Retinal pigment epithelial cell (primary cell): ENCODE data around the gene POMT1.

ENCODE experiments used
- DNase-seq: peaks from one replicate; pipeline ENCODE4 v3.0.0-alpha.2; 2010; ENCODE audit warnings: low read depth
- H3K4me3 ChIP-seq: 2 replicates; pipeline ENCODE4 v1.5.1; 2011; ENCODE audit warnings: mild to moderate bottlenecking, low read length, control low read depth, moderate library complexity
- TF ChIP-seq, protein P1 (sequence below): conservative IDR thresholded peaks from 2 replicates; pipeline ENCODE4 v1.5.1; 2011; ENCODE audit warnings: low read depth, low read length, control low read depth, inconsistent platforms

The POMT1 gene

DNA sequence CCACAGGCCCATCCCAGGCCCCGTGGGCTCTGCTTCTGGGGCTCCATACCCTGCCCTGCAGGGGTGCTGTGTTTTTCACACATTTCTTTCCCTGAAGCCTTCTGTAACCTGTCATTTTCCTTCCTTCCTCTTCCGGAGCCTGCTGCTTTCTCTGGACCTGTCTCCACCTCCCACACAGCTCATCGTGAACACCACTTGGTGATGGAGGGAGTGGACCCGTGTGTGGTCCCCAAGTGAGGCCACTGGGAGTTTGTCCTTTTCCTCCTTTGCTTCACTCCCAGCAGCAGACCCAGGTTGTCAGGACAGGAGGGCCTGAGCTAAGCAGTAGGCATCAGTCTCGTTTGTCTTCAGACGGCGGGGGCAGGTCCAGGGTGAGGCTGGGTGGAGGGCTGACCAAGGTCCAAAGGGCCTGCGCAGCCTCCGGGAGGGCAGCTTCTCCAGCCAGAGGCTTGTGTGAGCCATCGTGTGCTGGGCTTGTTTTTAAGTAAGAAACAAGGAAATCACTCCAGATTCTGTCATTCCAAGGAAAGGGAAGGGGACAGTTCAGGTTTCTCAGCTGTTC lies 5.8 kb upstream of the POMT1 start:
- H3K4me3 ChIP-seq, result no peak overlapping the region
- no peak for DNase-seq
- TF ChIP-seq, protein P1, sequence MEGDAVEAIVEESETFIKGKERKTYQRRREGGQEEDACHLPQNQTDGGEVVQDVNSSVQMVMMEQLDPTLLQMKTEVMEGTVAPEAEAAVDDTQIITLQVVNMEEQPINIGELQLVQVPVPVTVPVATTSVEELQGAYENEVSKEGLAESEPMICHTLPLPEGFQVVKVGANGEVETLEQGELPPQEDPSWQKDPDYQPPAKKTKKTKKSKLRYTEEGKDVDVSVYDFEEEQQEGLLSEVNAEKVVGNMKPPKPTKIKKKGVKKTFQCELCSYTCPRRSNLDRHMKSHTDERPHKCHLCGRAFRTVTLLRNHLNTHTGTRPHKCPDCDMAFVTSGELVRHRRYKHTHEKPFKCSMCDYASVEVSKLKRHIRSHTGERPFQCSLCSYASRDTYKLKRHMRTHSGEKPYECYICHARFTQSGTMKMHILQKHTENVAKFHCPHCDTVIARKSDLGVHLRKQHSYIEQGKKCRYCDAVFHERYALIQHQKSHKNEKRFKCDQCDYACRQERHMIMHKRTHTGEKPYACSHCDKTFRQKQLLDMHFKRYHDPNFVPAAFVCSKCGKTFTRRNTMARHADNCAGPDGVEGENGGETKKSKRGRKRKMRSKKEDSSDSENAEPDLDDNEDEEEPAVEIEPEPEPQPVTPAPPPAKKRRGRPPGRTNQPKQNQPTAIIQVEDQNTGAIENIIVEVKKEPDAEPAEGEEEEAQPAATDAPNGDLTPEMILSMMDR, result no peak

DNA sequence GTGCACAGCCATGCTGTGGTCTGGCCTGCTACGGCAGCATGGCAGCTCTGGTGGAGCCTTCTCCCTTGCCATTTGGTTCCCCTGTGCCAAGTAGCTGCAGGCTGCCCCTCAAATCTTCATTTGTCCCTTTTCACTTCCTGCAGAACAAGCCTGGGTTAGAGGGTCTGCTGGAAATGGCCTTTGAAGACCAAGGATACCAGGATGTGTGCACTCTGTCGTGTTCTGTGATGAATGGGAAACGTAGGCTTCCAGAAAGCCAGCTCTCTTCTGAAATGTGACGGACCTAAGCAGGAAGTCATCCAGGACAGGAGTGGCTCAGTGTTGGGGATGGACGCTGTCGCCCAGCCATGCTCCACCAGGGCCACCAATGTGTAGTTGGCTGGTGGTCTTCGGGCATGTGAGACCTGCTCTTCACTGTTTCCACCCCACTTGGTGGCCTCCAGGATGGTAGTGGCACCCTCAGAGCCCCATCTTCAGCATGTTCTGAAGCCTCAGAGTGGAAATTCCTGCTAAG lies 3.4 kb upstream of the POMT1 start:
- H3K4me3 ChIP-seq, result no peak overlapping the region
- TF ChIP-seq, protein P1, result no peak
- DNase-seq, result no peak

DNA sequence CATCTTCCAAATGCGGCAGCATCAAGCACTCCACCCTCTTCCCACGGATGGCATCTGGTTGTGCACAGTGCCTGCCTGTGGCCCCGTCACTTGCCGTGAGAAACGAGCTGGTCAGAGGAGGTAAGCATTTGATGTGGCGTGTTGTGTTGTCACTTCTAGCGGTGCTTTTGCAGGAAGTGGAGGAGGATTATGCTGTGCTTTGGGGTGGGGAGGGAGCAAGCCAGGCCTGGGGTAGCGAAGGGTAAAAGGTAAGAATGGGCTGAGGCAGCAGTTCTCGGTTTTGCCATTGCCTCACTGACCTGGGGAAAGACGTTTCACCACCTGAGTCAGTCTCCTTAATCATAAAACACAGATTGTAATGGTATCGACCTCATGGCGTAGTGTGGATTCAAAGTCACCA lies 2.3 kb upstream of the POMT1 start:
- TF ChIP-seq, protein P1, result no peak
- H3K4me3 ChIP-seq, result no peak overlapping the region
- DNase-seq, result no peak

DNA sequence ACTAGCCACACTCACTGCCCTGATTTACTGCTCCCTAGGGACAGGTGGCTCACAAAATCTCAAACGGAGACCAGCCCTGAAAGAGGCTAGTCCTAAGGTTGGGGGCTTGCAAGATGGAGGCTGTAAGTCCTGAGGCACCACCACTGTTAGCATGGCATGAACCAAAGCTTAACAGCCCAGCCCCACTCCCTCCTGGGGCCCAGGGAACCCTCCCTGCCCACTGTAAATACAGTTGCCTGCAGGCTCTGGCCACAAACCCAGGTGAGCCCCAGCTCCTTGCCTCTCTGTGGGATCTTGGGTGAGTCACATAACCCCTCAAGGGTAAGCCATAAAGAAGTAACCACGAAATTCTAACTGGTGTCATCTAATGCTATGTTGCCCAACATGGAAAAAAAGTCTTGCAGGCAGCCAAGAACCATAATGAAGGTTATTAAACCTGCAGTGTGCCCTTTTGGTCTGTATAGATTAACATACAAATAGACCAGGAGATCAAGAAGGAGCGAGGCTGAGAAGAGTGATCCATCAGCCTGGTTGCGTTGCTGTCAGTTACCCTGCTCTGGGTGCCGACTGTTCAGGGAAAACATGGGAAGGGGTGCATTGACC lies 1.7 kb upstream of the POMT1 start:
- DNase-seq, result no peak
- TF ChIP-seq, protein P1, result no peak
- no peak overlapping the region for H3K4me3 ChIP-seq

DNA sequence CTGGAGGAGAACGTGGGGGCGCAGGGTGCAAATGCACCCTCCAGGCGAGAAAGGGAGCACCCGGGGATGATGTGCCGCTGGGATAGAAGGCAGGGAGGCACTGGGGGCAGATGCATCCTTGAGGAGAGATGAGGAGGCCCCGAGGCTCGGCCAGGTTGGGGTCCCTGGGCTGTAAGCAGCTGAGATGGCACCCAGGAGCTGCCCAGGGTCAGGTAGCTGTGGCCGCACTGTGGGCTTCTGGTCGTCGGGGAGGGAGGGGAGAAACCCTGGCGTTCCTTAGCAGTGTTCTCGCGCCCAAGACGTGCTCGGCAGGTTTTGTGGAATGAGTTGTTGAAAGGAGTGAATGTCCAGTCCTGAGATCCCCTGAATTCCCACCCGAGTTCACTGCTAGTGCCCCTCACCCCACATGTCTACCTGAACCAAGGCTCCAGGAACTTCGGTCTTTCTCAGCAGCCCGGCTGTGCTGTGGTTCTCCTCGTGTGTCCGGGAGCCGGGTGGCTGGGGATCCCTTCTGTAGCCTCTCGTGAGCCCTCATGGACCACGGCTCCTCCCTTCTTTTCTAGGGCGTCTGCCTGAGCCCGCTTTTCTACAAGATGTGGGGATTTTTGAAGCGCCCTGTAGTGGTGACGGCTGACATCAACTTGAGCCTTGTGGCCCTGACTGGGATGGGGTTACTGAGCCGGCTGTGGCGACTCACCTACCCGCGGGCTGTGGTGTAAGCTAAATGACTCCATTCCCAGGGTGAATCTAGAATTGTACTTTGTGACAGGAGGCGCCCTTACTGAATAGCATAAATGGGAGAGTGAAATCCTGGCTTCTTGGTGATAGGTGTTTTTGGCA lies 1.1 kb downstream of the POMT1 start:
- TF ChIP-seq, protein P1, result peak; percentile 0
- H3K4me3 ChIP-seq, result peak overlapping the region; percentile 73
- DNase-seq, result no peak

DNA sequence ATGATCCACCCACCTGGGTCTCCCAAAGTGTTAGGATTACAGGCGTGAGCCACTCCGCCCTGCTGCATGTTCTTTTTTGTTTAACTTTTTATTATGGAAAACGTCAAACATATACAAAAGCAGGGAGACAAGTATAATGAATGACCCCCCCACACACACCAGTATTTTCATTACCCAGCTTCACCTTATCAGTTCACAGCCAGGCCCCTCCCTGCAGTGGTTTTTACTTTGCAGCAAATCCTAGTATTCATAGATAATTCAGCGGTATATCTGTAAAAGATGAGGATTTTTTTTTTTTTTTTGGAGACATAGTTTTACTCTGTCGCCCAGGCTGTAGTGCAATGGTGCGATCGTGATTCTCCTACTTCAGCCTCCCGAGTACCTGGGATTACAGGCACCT lies 2.3 kb downstream of the POMT1 start:
- H3K4me3 ChIP-seq, result no peak overlapping the region
- no peak for DNase-seq
- TF ChIP-seq, protein P1, result no peak
